ENCODE data around the gene ABCB11.

Gene ABCB11

GRCh38 chr2:169050476-169051240 lies 19.5 kb upstream of the ABCB11 start:
- H3K9ac ChIP-seq: no peak overlapping the region
- TF ChIP-seq CTCF (conservative IDR thresholded peaks at IDR 0.05; ENCODE audit: low read depth, low read length): no peak
- H3K4me2 ChIP-seq: no peak overlapping the region
- H2AFZ ChIP-seq (ENCODE audit: low read depth): no peak overlapping the region
- H3K4me1 ChIP-seq (ENCODE audit: low read depth, poor library complexity, severe bottlenecking): no peaks in the 10 kb centered on the region
- no peaks in the 10 kb centered on the region for H3K36me3 ChIP-seq (ENCODE audit: insufficient read depth)
- no peaks in the 10 kb centered on the region for H4K20me1 ChIP-seq (ENCODE audit: insufficient read depth)
- no peak overlapping the region for H3K4me3 ChIP-seq (IDR thresholded peaks at IDR 0.05; ENCODE audit: insufficient read depth, low read depth, low read length)
- no peaks in the 10 kb centered on the region for H3K79me2 ChIP-seq (ENCODE audit: insufficient read depth, low read depth)
- H3K27ac ChIP-seq: no peak overlapping the region
- H3K27me3 ChIP-seq (ENCODE audit: insufficient read depth, low read depth): no peaks in the 10 kb centered on the region

GRCh38 chr2:169049142-169049541 lies 18.0 kb upstream of the ABCB11 start:
- Histone ChIP-seq H3K79me2 (ENCODE audit: insufficient read depth, low read depth) (no peaks in the 10 kb centered on the region), H3K36me3 (ENCODE audit: insufficient read depth) (no peaks in the 10 kb centered on the region), H3K4me1 (ENCODE audit: low read depth, poor library complexity, severe bottlenecking) (no peaks in the 10 kb centered on the region), H2AFZ (ENCODE audit: low read depth) (no peak overlapping the region), H3K27ac (no peak overlapping the region), H3K4me3 (IDR thresholded peaks at IDR 0.05; ENCODE audit: insufficient read depth, low read depth, low read length) (no peak overlapping the region), H3K9ac (no peak overlapping the region), H3K4me2 (no peak overlapping the region), H4K20me1 (ENCODE audit: insufficient read depth) (no peaks in the 10 kb centered on the region), H3K27me3 (ENCODE audit: insufficient read depth, low read depth) (no peaks in the 10 kb centered on the region)
- TF ChIP-seq CTCF (conservative IDR thresholded peaks at IDR 0.05; ENCODE audit: low read depth, low read length): no peak

- Histone ChIP-seq H3K27ac (no peak overlapping the region), H3K9ac (no peak overlapping the region), H3K27me3 (ENCODE audit: insufficient read depth, low read depth) (no peaks in the 10 kb centered on the region), H2AFZ (ENCODE audit: low read depth) (no peak overlapping the region), H4K20me1 (ENCODE audit: insufficient read depth) (no peaks in the 10 kb centered on the region), H3K36me3 (ENCODE audit: insufficient read depth) (no peaks in the 10 kb centered on the region), H3K4me2 (no peak overlapping the region), H3K4me3 (IDR thresholded peaks at IDR 0.05; ENCODE audit: insufficient read depth, low read depth, low read length) (no peak overlapping the region), H3K4me1 (ENCODE audit: low read depth, poor library complexity, severe bottlenecking) (no peaks in the 10 kb centered on the region), H3K79me2 (ENCODE audit: insufficient read depth, low read depth) (no peaks in the 10 kb centered on the region)
- TF ChIP-seq CTCF (conservative IDR thresholded peaks at IDR 0.05; ENCODE audit: low read depth, low read length): no peak
Observed at GRCh38 chr2:169047256-169048250, 16.4 kb upstream of the ABCB11 start.

GRCh38 chr2:169046440-169047151 lies 15.5 kb upstream of the ABCB11 start:
- no peaks in the 10 kb centered on the region for H3K36me3 ChIP-seq (ENCODE audit: insufficient read depth)
- TF ChIP-seq CTCF (conservative IDR thresholded peaks at IDR 0.05; ENCODE audit: low read depth, low read length): no peak
- H3K27me3 ChIP-seq (ENCODE audit: insufficient read depth, low read depth): no peaks in the 10 kb centered on the region
- no peaks in the 10 kb centered on the region for H4K20me1 ChIP-seq (ENCODE audit: insufficient read depth)
- H3K4me1 ChIP-seq (ENCODE audit: low read depth, poor library complexity, severe bottlenecking): no peaks in the 10 kb centered on the region
- H3K4me2 ChIP-seq: no peak overlapping the region
- H3K9ac ChIP-seq: no peak overlapping the region
- H2AFZ ChIP-seq (ENCODE audit: low read depth): no peak overlapping the region
- no peaks in the 10 kb centered on the region for H3K79me2 ChIP-seq (ENCODE audit: insufficient read depth, low read depth)
- H3K27ac ChIP-seq: no peak overlapping the region
- H3K4me3 ChIP-seq (IDR thresholded peaks at IDR 0.05; ENCODE audit: insufficient read depth, low read depth, low read length): no peak overlapping the region

Measured in KMS-11 (cell line).